ENCODE measurements around the gene NEU2.

The NEU2 gene

DNA sequence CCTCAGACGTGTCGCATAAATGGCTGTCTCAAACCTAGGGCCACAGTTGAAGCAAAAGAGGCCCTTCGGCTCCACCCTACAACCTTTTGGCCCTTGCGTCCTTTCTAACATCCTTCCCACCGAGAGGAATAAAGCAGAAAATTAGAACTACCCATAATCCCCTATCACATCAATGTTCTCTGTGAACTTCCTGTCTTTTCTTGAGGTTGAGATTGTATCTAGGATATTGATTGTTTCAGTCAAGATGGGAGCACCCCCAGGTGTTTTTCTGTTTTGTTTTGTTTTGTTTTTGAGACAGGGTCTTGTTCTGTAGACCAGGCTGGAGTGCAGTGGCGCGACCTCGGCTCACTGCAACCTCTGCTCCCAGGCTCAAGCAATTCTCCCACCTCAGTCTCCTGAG lies 51.3 kb downstream of the NEU2 start:
- Histone ChIP-seq H3K36me3 (ENCODE audit: control insufficient read depth, insufficient read depth, low read length) (no peaks in the 10 kb centered on the region), H3K9me3 (ENCODE audit: control insufficient read depth, low read length) (no peaks in the 10 kb centered on the region), H3K4me3 (ENCODE audit: insufficient read depth, low read depth, low read length) (no peak overlapping the region), H3K4me1 (ENCODE audit: control insufficient read depth, insufficient read depth, low read length) (peaks cover 18% of the 10 kb centered on the region), H3K27ac (ENCODE audit: insufficient read depth, low read depth, low read length, poor library complexity, severe bottlenecking) (no peak overlapping the region), H3K27me3 (ENCODE audit: control insufficient read depth, insufficient read depth, low read length, poor library complexity, severe bottlenecking) (no peaks in the 10 kb centered on the region)
- WGBS, 2 experiments, result 90 to 95% methylated on average over 8 of the region's 8 CpGs

- no peaks in the 10 kb centered on the region for H3K27me3 ChIP-seq (ENCODE audit: control insufficient read depth, insufficient read depth, low read length, poor library complexity, severe bottlenecking)
- H3K4me1 ChIP-seq (ENCODE audit: control insufficient read depth, insufficient read depth, low read length), result peaks cover 18% of the 10 kb centered on the region
- H3K9me3 ChIP-seq (ENCODE audit: control insufficient read depth, low read length), result no peaks in the 10 kb centered on the region
- H3K27ac ChIP-seq (ENCODE audit: insufficient read depth, low read depth, low read length, poor library complexity, severe bottlenecking), result no peak overlapping the region
- 84 to 85% methylated on average over 13 of the region's 13 CpGs for WGBS, 2 experiments
- H3K4me3 ChIP-seq (ENCODE audit: insufficient read depth, low read depth, low read length), result no peak overlapping the region
- no peaks in the 10 kb centered on the region for H3K36me3 ChIP-seq (ENCODE audit: control insufficient read depth, insufficient read depth, low read length)
These were observed 52.0 kb downstream of the NEU2 start for GRCh38 chr2:233084488-233084887.
